AG10803 (cell line): ENCODE data around the gene COQ10A.

ENCODE experiments used
- DNase-seq: peaks from one replicate; pipeline ENCODE4 v3.0.0; 2010; ENCODE audit warnings: low read depth
- H3K4me3 ChIP-seq: 2 replicates; pipeline ENCODE4 v1.5.1; 2011; ENCODE audit warnings: mild to moderate bottlenecking, low read length, control low read depth
- CTCF ChIP-seq: conservative IDR thresholded peaks from 2 replicates; pipeline ENCODE4 v1.5.1; 2011; ENCODE audit warnings: mild to moderate bottlenecking, low read length, control low read depth, inconsistent platforms

COQ10A gene

GRCh38 chr12:56223571-56224101 is 43.1 kb upstream of the COQ10A start:
- DNase-seq = no peak
- H3K4me3 ChIP-seq = peak overlapping the region; percentile 48
- no peak for TF ChIP-seq CTCF

GRCh38 chr12:56224102-56224701 is 42.5 kb upstream of the COQ10A start, which contains the start of gene NABP2:
TSS of gene NABP2 (plus strand) at chr12:56224342. CDS start at chr12:56224857, 515 bp downstream.
- TF ChIP-seq CTCF = peak; percentile 71
- peak; percentile 97 for DNase-seq
- H3K4me3 ChIP-seq = peak within 1 kb of the TSS; percentile 78

GRCh38 chr12:56224954-56225353 is 41.8 kb upstream of the COQ10A start:
- DNase-seq = no peak
- no peak for TF ChIP-seq CTCF
- H3K4me3 ChIP-seq = peak overlapping the region; percentile 78

- DNase-seq = no peak
- H3K4me3 ChIP-seq = no peak overlapping the region
- no peak for TF ChIP-seq CTCF
Observed at GRCh38 chr12:56229082-56229481, 37.7 kb upstream of the COQ10A start.

GRCh38 chr12:56229916-56230431 is 36.8 kb upstream of the COQ10A start, which contains the start of gene SLC39A5:
TSS of gene SLC39A5 (plus strand) at chr12:56230051. CDS start at chr12:56231275, 1,224 bp downstream.
- DNase-seq = no peak
- TF ChIP-seq CTCF = no peak

GRCh38 chr12:56230432-56231183 is 36.1 kb upstream of the COQ10A start:
- no peak for TF ChIP-seq CTCF
- DNase-seq = no peak
- H3K4me3 ChIP-seq = no peak overlapping the region

More at GRCh38 chr12:56229916-56230431, 36.8 kb upstream of the COQ10A start, which contains the start of gene SLC39A5:
- H3K4me3 ChIP-seq = no peak within 1 kb of the TSS
